BE2C (cell line): ENCODE results near the gene MEDAG.

Experiments
- DNase-seq: peaks from one replicate; pipeline ENCODE4 v3.0.0-alpha.2; 2020
- H3K27me3 ChIP-seq: fragments of 250-450 bp; sonication (Bioruptor Pico); 2 replicates; pipeline ENCODE4 v1.5.1; 2020; ENCODE audit warnings: mild to moderate bottlenecking
- H3K36me3 ChIP-seq: fragments of 250-450 bp; sonication (Bioruptor Pico); 2 replicates; pipeline ENCODE4 v1.5.1; 2020; ENCODE audit warnings: mild to moderate bottlenecking
- H3K4me1 ChIP-seq: fragments of 250-450 bp; sonication (Bioruptor Pico); 2 replicates; pipeline ENCODE4 v1.5.1; 2020
- H3K4me3 ChIP-seq: 2 replicates; pipeline ENCODE4 v1.5.1; 2011; ENCODE audit warnings: low read depth, low read length
- H3K9me3 ChIP-seq: fragments of 250-450 bp; sonication (Bioruptor Pico); 2 replicates; pipeline ENCODE4 v1.5.1; 2020
- TF ChIP-seq, protein P1 (sequence below): IDR thresholded peaks from 2 replicates; pipeline ENCODE4 v1.5.1; 2012; ENCODE audit warnings: mild to moderate bottlenecking, low read depth, low read length

Gene MEDAG

DNA sequence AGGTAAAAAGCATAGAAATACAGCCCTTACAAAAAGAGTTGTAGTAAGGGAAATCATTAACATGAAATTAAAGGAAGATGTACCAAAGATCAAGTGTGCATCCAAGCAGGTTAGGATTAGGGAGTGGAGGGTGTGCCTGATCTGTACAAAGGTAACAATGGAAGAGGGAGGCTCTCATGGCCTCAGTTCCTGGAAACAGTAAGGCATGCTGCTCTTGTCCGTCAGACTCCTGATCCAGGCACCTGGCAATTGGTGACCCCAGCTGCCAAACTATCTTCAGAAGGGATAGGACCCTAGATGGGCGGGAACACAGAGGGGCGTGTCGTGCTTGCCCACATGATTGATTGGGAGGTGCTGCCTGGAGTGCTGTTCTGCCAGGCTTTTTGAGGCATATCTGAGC is 30.9 kb downstream of the MEDAG start:
- no peak overlapping the region for H3K4me3 ChIP-seq
- no peaks in the 10 kb centered on the region for H3K9me3 ChIP-seq
- H3K36me3 ChIP-seq, result no peaks in the 10 kb centered on the region
- H3K27me3 ChIP-seq, result no peaks in the 10 kb centered on the region
- no peak for DNase-seq
- TF ChIP-seq, protein P1, sequence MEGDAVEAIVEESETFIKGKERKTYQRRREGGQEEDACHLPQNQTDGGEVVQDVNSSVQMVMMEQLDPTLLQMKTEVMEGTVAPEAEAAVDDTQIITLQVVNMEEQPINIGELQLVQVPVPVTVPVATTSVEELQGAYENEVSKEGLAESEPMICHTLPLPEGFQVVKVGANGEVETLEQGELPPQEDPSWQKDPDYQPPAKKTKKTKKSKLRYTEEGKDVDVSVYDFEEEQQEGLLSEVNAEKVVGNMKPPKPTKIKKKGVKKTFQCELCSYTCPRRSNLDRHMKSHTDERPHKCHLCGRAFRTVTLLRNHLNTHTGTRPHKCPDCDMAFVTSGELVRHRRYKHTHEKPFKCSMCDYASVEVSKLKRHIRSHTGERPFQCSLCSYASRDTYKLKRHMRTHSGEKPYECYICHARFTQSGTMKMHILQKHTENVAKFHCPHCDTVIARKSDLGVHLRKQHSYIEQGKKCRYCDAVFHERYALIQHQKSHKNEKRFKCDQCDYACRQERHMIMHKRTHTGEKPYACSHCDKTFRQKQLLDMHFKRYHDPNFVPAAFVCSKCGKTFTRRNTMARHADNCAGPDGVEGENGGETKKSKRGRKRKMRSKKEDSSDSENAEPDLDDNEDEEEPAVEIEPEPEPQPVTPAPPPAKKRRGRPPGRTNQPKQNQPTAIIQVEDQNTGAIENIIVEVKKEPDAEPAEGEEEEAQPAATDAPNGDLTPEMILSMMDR, result no peak
- H3K4me1 ChIP-seq, result no peaks in the 10 kb centered on the region

DNA sequence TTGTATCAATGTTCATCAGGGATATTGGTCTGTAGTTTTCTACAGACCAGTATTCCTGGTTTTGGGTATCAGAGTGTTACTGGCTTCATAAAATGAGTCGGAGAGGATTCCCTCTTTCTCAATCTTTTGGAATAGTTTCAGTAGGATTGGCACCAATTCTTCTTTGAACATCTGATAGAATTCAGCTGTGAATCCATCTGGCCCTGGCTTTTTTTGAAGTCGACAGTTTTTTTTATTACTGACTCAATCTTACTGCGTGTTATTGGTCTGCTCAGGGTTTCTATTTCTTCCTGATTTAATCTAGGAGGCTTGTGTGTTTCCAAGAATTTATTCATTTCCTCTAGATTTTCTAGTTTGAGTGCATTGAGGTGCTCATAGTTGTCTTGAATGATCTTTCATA is 37.8 kb downstream of the MEDAG start:
- no peak for DNase-seq
- H3K27me3 ChIP-seq, result no peaks in the 10 kb centered on the region
- TF ChIP-seq, protein P1, result no peak
- H3K9me3 ChIP-seq, result no peaks in the 10 kb centered on the region
- no peaks in the 10 kb centered on the region for H3K36me3 ChIP-seq
- no peaks in the 10 kb centered on the region for H3K4me1 ChIP-seq
- no peak overlapping the region for H3K4me3 ChIP-seq

DNA sequence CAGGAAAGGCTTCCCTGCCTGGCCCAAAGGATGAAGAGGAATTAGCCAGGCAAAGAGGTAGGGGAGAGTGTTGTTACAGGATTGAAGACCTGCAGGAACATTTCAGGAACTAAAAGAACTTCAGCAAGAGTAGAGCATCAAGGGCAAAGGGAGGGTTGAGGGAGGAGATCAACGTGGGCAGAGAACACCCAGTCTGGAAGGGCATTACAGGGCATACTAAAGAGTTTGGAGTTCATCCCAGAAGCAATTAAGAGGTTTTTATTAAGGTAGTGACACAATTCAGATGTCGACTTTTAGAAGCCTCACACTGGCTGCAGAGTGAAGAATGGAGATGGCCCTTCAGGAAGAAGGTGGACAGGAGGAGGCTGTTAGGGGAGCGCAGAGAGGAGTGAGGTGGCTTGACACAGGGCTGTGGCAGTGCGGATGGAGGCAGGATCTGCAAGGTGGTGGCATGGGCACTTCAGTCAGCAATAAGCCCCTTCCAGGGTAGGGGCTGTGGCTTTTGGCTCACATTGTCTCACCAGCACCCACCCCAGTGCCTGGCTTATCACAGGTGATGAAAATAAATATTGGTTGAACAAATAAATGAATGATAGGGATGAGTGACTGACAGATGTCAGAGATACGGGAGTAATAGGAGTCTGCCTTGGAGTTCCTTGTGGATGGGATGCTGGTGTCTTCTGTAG is 51.3 kb downstream of the MEDAG start:
- TF ChIP-seq, protein P1, result no peak
- Histone ChIP-seq H3K4me1 (no peaks in the 10 kb centered on the region), H3K36me3 (no peaks in the 10 kb centered on the region), H3K4me3 (no peak overlapping the region), H3K27me3 (peaks cover 2% of the 10 kb centered on the region; the same call in 1 of the 2 replicates), H3K9me3 (no peaks in the 10 kb centered on the region)
- DNase-seq, result no peak

DNA sequence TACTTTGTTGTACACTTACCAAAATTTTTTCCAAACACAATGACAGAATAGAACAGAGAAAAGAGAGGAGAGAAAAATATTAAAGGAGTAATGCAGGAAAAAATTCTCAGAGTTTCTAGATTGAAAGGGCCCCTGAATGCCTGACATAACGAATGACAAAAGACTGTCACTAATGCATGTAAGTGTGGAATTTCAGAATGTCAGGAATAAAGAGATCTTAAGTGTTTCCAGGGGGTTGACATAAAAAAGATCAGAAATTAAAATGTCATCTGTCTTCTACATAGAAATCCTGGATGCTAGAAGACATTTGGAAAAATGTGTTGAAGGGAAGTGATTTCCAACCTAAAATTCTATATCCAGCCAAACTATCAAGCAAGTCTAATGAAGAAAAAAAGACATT is 53.6 kb downstream of the MEDAG start:
- Histone ChIP-seq H3K4me3 (no peak overlapping the region), H3K4me1 (no peaks in the 10 kb centered on the region), H3K9me3 (no peaks in the 10 kb centered on the region), H3K36me3 (no peaks in the 10 kb centered on the region), H3K27me3 (peaks cover 2% of the 10 kb centered on the region; the same call in 1 of the 2 replicates)
- TF ChIP-seq, protein P1, result no peak
- no peak for DNase-seq

DNA sequence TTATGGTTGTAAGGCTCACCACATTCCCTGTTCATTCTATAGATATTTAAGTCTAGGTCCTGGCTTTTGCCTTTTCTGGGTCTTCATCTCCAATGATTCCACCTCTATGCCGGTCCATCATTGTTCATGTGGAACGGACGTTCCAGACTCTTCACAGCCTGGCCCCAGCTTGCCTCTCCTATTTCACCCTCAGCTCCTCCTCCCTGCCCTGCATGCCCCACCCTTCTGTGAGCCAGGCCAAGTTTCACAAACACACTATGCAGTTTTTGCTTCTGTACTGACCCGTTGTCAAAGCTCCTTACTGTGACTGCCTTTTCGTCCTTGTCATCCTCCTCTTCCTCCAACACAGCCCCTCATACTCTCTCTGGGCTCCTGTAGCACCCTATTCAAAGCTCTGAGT is 57.7 kb downstream of the MEDAG start:
- Histone ChIP-seq H3K36me3 (no peaks in the 10 kb centered on the region), H3K4me3 (no peak overlapping the region), H3K9me3 (no peaks in the 10 kb centered on the region), H3K27me3 (peaks cover 2% of the 10 kb centered on the region; the same call in 1 of the 2 replicates), H3K4me1 (no peaks in the 10 kb centered on the region)
- no peak for DNase-seq
- TF ChIP-seq, protein P1, result no peak

DNA sequence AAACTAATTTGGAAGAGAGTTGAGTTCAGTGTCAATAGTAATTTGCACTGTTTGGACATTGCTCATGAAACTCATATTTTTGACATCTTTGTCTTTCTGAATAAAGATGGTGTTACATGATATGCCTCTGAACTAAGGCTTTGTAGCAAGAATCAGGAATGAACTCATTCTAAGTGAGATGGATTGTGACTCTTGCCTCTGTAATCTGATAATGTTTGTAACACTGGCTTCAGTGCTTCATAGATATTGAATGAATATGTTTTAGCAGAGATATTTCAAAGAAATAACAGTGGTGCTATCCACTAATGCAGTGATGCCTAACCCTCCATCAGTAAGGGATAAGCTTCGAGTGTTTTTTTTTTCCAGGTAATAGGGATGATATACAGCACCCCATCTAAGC is 59.3 kb downstream of the MEDAG start:
- Histone ChIP-seq H3K4me3 (no peak overlapping the region), H3K4me1 (no peaks in the 10 kb centered on the region), H3K27me3 (peaks cover 2% of the 10 kb centered on the region; the same call in 1 of the 2 replicates), H3K9me3 (no peaks in the 10 kb centered on the region), H3K36me3 (no peaks in the 10 kb centered on the region)
- no peak for DNase-seq
- TF ChIP-seq, protein P1, result no peak
